HEK293 (cell line): ENCODE measurements around the gene ANKRD49.
A peak's percentile ranks its signal among the peaks of the same experiment; 100 is the strongest.

Experiments
- CTCF ChIA-PET: fragments of 350-600 bp; formaldehyde crosslinking; extraction: SDS; loops from one replicate; lab custom pipeline; 2021; ENCODE audit warnings: antibody characterized with exemption; lab: Yijun Ruan, JAX
- POLR2A ChIA-PET: fragments of 300-600 bp; formaldehyde crosslinking; extraction: SDS; loops from one replicate; lab custom pipeline; 2020; ENCODE audit warnings: antibody characterized with exemption, inconsistent platforms; lab: Yijun Ruan, JAX
- H3K27ac ChIP-seq: fragments of 200-500 bp; sonication (Bioruptor generic); 2 replicates; pipeline ENCODE4 v1.5.1; 2014; ENCODE audit warnings: low read depth, low read length, control low read depth, inconsistent platforms; ENCODE audit errors: extremely low read depth
- H3K36me3 ChIP-seq, 2 experiments: fragments of 200-500 bp in 1 of 2; sonication (Bioruptor generic) in 1 of 2; 1 replicate in 1 of 2; 2 replicates in 1 of 2; pipeline ENCODE4 v1.5.1; 2014 to 2017; ENCODE audit warnings: inconsistent platforms in 2 of 2, low read length in 2 of 2; ENCODE audit not compliant: control insufficient read depth in 2 of 2, insufficient read depth in 1 of 2
- H3K4me1 ChIP-seq: fragments of 200-500 bp; sonication (Bioruptor generic); 2 replicates; pipeline ENCODE4 v1.5.1; 2014; ENCODE audit warnings: mild to moderate bottlenecking, low read length, inconsistent platforms; ENCODE audit not compliant: control insufficient read depth, insufficient read depth
- H3K4me3 ChIP-seq: 2 replicates; pipeline ENCODE4 v1.5.1; 2011; ENCODE audit warnings: low read depth, mild to moderate bottlenecking, control low read depth, low read length, moderate library complexity
- H3K9me3 ChIP-seq: fragments of 200-500 bp; sonication (Bioruptor generic); 2 replicates; pipeline ENCODE4 v1.5.1; 2014; ENCODE audit warnings: low read depth, low read length, inconsistent platforms; ENCODE audit not compliant: control insufficient read depth, insufficient read depth
- KLF8 ChIP-seq: fragments of 450-650 bp; formaldehyde crosslinking; IDR thresholded peaks from 2 replicates; pipeline ENCODE4 v1.5.1; 2016; ENCODE audit warnings: missing biosample characterization, missing genetic modification characterization
- OVOL3 ChIP-seq: fragments of 450-650 bp; formaldehyde crosslinking; IDR thresholded peaks from 2 replicates; pipeline ENCODE4 v1.5.1; 2016; ENCODE audit warnings: missing biosample characterization, missing genetic modification characterization
- PRDM4 ChIP-seq: fragments of 450-650 bp; formaldehyde crosslinking; IDR thresholded peaks from 2 replicates; pipeline ENCODE4 v1.5.1; 2017; ENCODE audit warnings: missing biosample characterization, missing genetic modification characterization
- REPIN1 ChIP-seq: fragments of 450-650 bp; formaldehyde crosslinking; IDR thresholded peaks from 2 replicates; pipeline ENCODE4 v1.5.1; 2017; ENCODE audit warnings: missing biosample characterization, missing genetic modification characterization, low read depth
- SCRT1 ChIP-seq: fragments of 450-650 bp; formaldehyde crosslinking; IDR thresholded peaks from 2 replicates; pipeline ENCODE4 v1.5.1; 2016; ENCODE audit warnings: missing biosample characterization, missing genetic modification characterization, borderline replicate concordance
- SETDB1 ChIP-seq: IDR thresholded peaks from one replicate; pipeline ENCODE4 v1.6.1; 2017; ENCODE audit warnings: mild to moderate bottlenecking, low read length, moderate library complexity, mixed read lengths; ENCODE audit not compliant: insufficient read length
- SP2 ChIP-seq: fragments of 450-650 bp; formaldehyde crosslinking; IDR thresholded peaks from 2 replicates; pipeline ENCODE4 v1.5.1; 2016; ENCODE audit warnings: missing biosample characterization, missing genetic modification characterization
- SP7 ChIP-seq: fragments of 450-650 bp; formaldehyde crosslinking; IDR thresholded peaks from 2 replicates; pipeline ENCODE4 v1.5.1; 2016; ENCODE audit warnings: missing biosample characterization, missing genetic modification characterization
- TRIM28 ChIP-seq: IDR thresholded peaks from 2 replicates; pipeline ENCODE4 v1.6.1; 2011; ENCODE audit warnings: low read length, control low read depth, borderline replicate concordance
- WT1 ChIP-seq: fragments of 450-650 bp; formaldehyde crosslinking; IDR thresholded peaks from 2 replicates; pipeline ENCODE4 v1.5.1; 2016; ENCODE audit warnings: missing biosample characterization, missing genetic modification characterization
- ZBTB1 ChIP-seq: fragments of 450-650 bp; formaldehyde crosslinking; IDR thresholded peaks from 2 replicates; pipeline ENCODE4 v1.5.1; 2016; ENCODE audit warnings: missing biosample characterization, missing genetic modification characterization
- ZIC2 ChIP-seq: fragments of 450-650 bp; formaldehyde crosslinking; IDR thresholded peaks from 2 replicates; pipeline ENCODE4 v1.5.1; 2016; ENCODE audit warnings: missing biosample characterization, missing genetic modification characterization
- ZNF112 ChIP-seq: fragments of 450-650 bp; formaldehyde crosslinking; IDR thresholded peaks from 2 replicates; pipeline ENCODE4 v1.5.0; 2017; ENCODE audit warnings: missing biosample characterization, missing genetic modification characterization
- ZNF140 ChIP-seq: fragments of 450-650 bp; formaldehyde crosslinking; IDR thresholded peaks from 2 replicates; pipeline ENCODE4 v1.5.1; 2016; ENCODE audit warnings: missing biosample characterization, missing genetic modification characterization
- ZNF175 ChIP-seq: fragments of 450-650 bp; formaldehyde crosslinking; IDR thresholded peaks from 2 replicates; pipeline ENCODE4 v1.5.1; 2016; ENCODE audit warnings: missing biosample characterization, missing genetic modification characterization
- ZNF18 ChIP-seq: fragments of 450-650 bp; formaldehyde crosslinking; IDR thresholded peaks from 2 replicates; pipeline ENCODE4 v1.5.1; 2016; ENCODE audit warnings: missing biosample characterization, missing genetic modification characterization
- ZNF19 ChIP-seq: fragments of 450-650 bp; formaldehyde crosslinking; IDR thresholded peaks from 2 replicates; pipeline ENCODE4; 2016; ENCODE audit warnings: missing biosample characterization, missing genetic modification characterization, low read depth
- ZNF202 ChIP-seq: fragments of 450-650 bp; formaldehyde crosslinking; IDR thresholded peaks from 2 replicates; pipeline ENCODE4 v1.5.1; 2016; ENCODE audit warnings: missing biosample characterization, missing genetic modification characterization, borderline replicate concordance
- ZNF221 ChIP-seq: fragments of 450-650 bp; formaldehyde crosslinking; IDR thresholded peaks from 2 replicates; pipeline ENCODE4 v1.5.1; 2017; ENCODE audit warnings: missing biosample characterization, missing genetic modification characterization, borderline replicate concordance
- ZNF280C ChIP-seq: fragments of 450-650 bp; formaldehyde crosslinking; IDR thresholded peaks from 2 replicates; pipeline ENCODE4 v1.5.1; 2016; ENCODE audit warnings: missing biosample characterization, missing genetic modification characterization
- ZNF366 ChIP-seq: fragments of 450-650 bp; formaldehyde crosslinking; conservative IDR thresholded peaks from 2 replicates; pipeline ENCODE4 v1.5.1; 2016; ENCODE audit warnings: missing biosample characterization, missing genetic modification characterization
- ZNF423 ChIP-seq: fragments of 450-650 bp; formaldehyde crosslinking; IDR thresholded peaks from 2 replicates; pipeline ENCODE4 v1.5.1; 2016; ENCODE audit warnings: missing biosample characterization, missing genetic modification characterization
- ZNF426 ChIP-seq: fragments of 450-650 bp; formaldehyde crosslinking; IDR thresholded peaks from 2 replicates; pipeline ENCODE4 v1.5.1; 2017; ENCODE audit warnings: missing biosample characterization, missing genetic modification characterization, mild to moderate bottlenecking, inconsistent platforms, moderate library complexity
- ZNF513 ChIP-seq: fragments of 450-650 bp; IDR thresholded peaks from 2 replicates; pipeline ENCODE4 v1.5.1; 2018; ENCODE audit warnings: missing biosample characterization, missing genetic modification characterization
- ZNF514 ChIP-seq: fragments of 450-650 bp; formaldehyde crosslinking; IDR thresholded peaks from 2 replicates; pipeline ENCODE4 v1.5.1; 2016; ENCODE audit warnings: missing biosample characterization, missing genetic modification characterization
- ZNF560 ChIP-seq: fragments of 450-650 bp; formaldehyde crosslinking; IDR thresholded peaks from 2 replicates; pipeline ENCODE4 v1.5.1; 2017; ENCODE audit warnings: missing biosample characterization, missing genetic modification characterization, borderline replicate concordance
- ZNF571 ChIP-seq: fragments of 450-650 bp; formaldehyde crosslinking; IDR thresholded peaks from 2 replicates; pipeline ENCODE4 v1.5.0; 2017; ENCODE audit warnings: missing biosample characterization, missing genetic modification characterization
- ZNF600 ChIP-seq: fragments of 450-650 bp; formaldehyde crosslinking; IDR thresholded peaks from 2 replicates; pipeline ENCODE4 v1.5.1; 2016; ENCODE audit warnings: missing biosample characterization, missing genetic modification characterization
- ZNF664 ChIP-seq: fragments of 450-650 bp; formaldehyde crosslinking; IDR thresholded peaks from 2 replicates; pipeline ENCODE4 v1.5.1; 2016; ENCODE audit warnings: missing biosample characterization, missing genetic modification characterization
- ZNF791 ChIP-seq: fragments of 450-650 bp; formaldehyde crosslinking; IDR thresholded peaks from 2 replicates; pipeline ENCODE4 v1.5.1; 2016; ENCODE audit warnings: missing biosample characterization, missing genetic modification characterization

The ANKRD49 gene

GRCh38 chr11:94493281-94494125 lies at the start of gene ANKRD49, which contains the start of gene MRE11:
ANKRD49 (plus strand) TSS chr11:94493984; CDS start chr11:94496694, 2,710 bp downstream.
MRE11 (minus strand) TSS chr11:94493844; CDS start chr11:94492801, 1,043 bp downstream.
- CTCF ChIA-PET, result interaction anchor here (1.5 kb wide), 1 partner anchor 598 kb away, joined by 3 read pairs; no protein-coding TSS in a partner anchor
- POLR2A ChIA-PET, result interaction anchor here (0.6 to 2.3 kb wide), 4 partner anchors 10 to 709 kb away, joined by 3 to 5 read pairs (median 5); partner anchors contain the start of genes FUT4, MED17 and PANX1
- TF ChIP-seq ZNF423 (no peak), WT1 (tag by site-specific recombination) (no peak), ZNF366 (tag by site-specific recombination) (peak; percentile 40; the same call in 1 of the 2 replicates), ZNF112 (no peak), ZIC2 (tag by site-specific recombination) (peak; percentile 71), ZNF513 (no peak), ZNF664 (tag by site-specific recombination) (no peak; the same call in 1 of the 2 replicates), SETDB1 (peak; percentile 61), ZNF221 (no peak), ZNF426 (tag by site-specific recombination) (no peak), SCRT1 (tag by site-specific recombination) (no peak), OVOL3 (tag by site-specific recombination) (no peak), SP2 (tag by site-specific recombination) (peak; percentile 92), ZNF560 (tag by site-specific recombination) (no peak), ZNF791 (no peak), ZNF514 (tag by site-specific recombination) (no peak), ZNF571 (no peak), ZNF140 (tag by site-specific recombination) (no peak), KLF8 (tag by site-specific recombination) (peak; percentile 43; the same call in 1 of the 2 replicates), ZNF175 (tag by site-specific recombination) (no peak), PRDM4 (tag by site-specific recombination) (no peak), TRIM28 (peak; percentile 76; the same call in 1 of the 2 replicates), REPIN1 (tag by site-specific recombination) (no peak), ZBTB1 (no peak), ZNF18 (no peak), ZNF280C (tag by site-specific recombination) (no peak), ZNF600 (tag by site-specific recombination) (peak; percentile 23; the same call in 1 of the 2 replicates), ZNF19 (tag by site-specific recombination) (no peak), ZNF202 (tag by site-specific recombination) (no peak), SP7 (peak; percentile 37)

More at GRCh38 chr11:94493281-94494125, at the start of gene ANKRD49, which contains the start of gene MRE11:
- H3K4me3 ChIP-seq, result peak within 1 kb of the TSS; percentile 93
- peak within 1 kb of the TSS; percentile 98 for H3K27ac ChIP-seq
- H3K36me3 ChIP-seq, result peaks cover 10 to 44% of the 10 kb centered on the region in 2 experiments
- H3K4me1 ChIP-seq, result no peaks in the 10 kb centered on the region
- no peaks in the 10 kb centered on the region for H3K9me3 ChIP-seq
